ENCODE data around the gene SLC41A3. TPM values are rescaled to one million over a fixed set of nuclear protein-coding genes. Genes with fewer than 3 reads are reported as not detected.
"Not testable (repeated sequence)": the region's sequence is repeated elsewhere in the genome, so short reads cannot be mapped to it uniquely, and the experiment has no call there.

Gene SLC41A3
- total RNA-seq, 1 experiment from 2014 or later: 35.5 TPM

DNA sequence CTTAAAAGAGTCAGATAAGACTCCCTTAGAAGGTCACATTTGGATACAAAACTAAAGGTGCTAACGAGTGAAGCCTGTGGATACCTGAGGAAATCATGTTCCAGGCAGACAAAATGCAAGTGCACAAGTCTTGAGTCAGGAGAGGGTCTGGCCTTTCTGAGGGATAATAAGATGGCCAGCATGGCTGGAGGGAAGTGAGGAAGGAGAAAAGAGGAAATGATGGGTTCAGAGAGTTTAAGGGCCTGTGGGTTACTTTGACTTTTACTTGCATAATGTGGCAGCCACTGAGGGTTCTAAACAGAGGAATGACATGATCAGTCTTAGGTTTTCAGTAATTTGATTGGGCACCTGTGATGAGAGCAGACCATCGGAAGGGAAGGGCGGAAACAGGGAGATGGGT lies 118.4 kb downstream of the SLC41A3 start:
- Histone ChIP-seq H3K14ac (ENCODE audit: insufficient read depth, low read length) (no peak overlapping the region), H3K4me1 (ENCODE audit: insufficient read depth, low read length) (no peaks in the 10 kb centered on the region), H3K23ac (ENCODE audit: insufficient read length, low read depth, low read length) (no peak overlapping the region), H3K4ac (ENCODE audit: low read depth, low read length) (no peak overlapping the region), H3K79me1 (ENCODE audit: insufficient read depth, low read depth, low read length, poor library complexity, severe bottlenecking) (no peaks in the 10 kb centered on the region), H2BK120ac (ENCODE audit: low read depth, low read length, poor library complexity, severe bottlenecking) (no peak overlapping the region), H2BK20ac (ENCODE audit: low read depth, low read length, poor library complexity, severe bottlenecking) (no peak overlapping the region), H4K91ac (ENCODE audit: insufficient read length, low read depth, low read length) (no peak overlapping the region), H2BK5ac (ENCODE audit: insufficient read length, low read length) (no peak overlapping the region), H4K8ac (replicated peaks; ENCODE audit: insufficient read length, low read depth, low read length) (no peak overlapping the region), H3K27me3 (ENCODE audit: insufficient read depth, low read length) (peaks cover 4% of the 10 kb centered on the region; the same call in 1 of the 2 replicates), H3K27ac (ENCODE audit: insufficient read length, low read depth, low read length) (no peak overlapping the region), H3K9ac (ENCODE audit: extremely low read depth, insufficient read length, low read length) (no peak overlapping the region), H3K18ac (ENCODE audit: insufficient read length, low read depth, low read length) (no peak overlapping the region), H3T11ph (ENCODE audit: low read length) (no peak overlapping the region), H3K4me2 (ENCODE audit: insufficient read depth, insufficient read length, low read length) (no peak overlapping the region), H2AFZ (ENCODE audit: low read length) (no peak overlapping the region), H3K79me2 (ENCODE audit: insufficient read depth, low read length) (no peaks in the 10 kb centered on the region), H4K20me1 (ENCODE audit: control insufficient read depth, insufficient read depth, insufficient read length) (no peaks in the 10 kb centered on the region), H2BK15ac (ENCODE audit: low read depth, low read length) (no peak overlapping the region), H3K9me3 (ENCODE audit: control insufficient read depth, low read depth, low read length) (no peaks in the 10 kb centered on the region), H4K5ac (ENCODE audit: insufficient read length, low read depth, low read length) (no peak overlapping the region), H2AK5ac (ENCODE audit: insufficient read length, low read length) (no peak overlapping the region), H2BK12ac (ENCODE audit: insufficient read length, low read depth, low read length) (no peak overlapping the region), H3K56ac (ENCODE audit: insufficient read length, low read depth, low read length) (no peak overlapping the region), H3K23me2 (ENCODE audit: insufficient read length, low read depth, low read length, poor library complexity, severe bottlenecking) (no peaks in the 10 kb centered on the region)
- Mint-ChIP-seq H3K27ac (no peak overlapping the region), H3K4me3 (no peak overlapping the region), H3K36me3 (ENCODE audit: insufficient read depth in 1 of 3, low read depth in 3 of 3) (no peaks in the 10 kb centered on the region), H3K9me3 (no peaks in the 10 kb centered on the region), H3K4me1 (no peaks in the 10 kb centered on the region; a peak in 1 of 4 replicates), H3K27me3 (ENCODE audit: low read depth) (peaks cover 19% of the 10 kb centered on the region)
- DNase-seq: no peak
- WGBS (ENCODE audit: extremely low coverage, insufficient read length, low lambda C conversion rate): no CpG with 5 or more reads among the region's 3 CpGs
- TF ChIP-seq, protein P1, sequence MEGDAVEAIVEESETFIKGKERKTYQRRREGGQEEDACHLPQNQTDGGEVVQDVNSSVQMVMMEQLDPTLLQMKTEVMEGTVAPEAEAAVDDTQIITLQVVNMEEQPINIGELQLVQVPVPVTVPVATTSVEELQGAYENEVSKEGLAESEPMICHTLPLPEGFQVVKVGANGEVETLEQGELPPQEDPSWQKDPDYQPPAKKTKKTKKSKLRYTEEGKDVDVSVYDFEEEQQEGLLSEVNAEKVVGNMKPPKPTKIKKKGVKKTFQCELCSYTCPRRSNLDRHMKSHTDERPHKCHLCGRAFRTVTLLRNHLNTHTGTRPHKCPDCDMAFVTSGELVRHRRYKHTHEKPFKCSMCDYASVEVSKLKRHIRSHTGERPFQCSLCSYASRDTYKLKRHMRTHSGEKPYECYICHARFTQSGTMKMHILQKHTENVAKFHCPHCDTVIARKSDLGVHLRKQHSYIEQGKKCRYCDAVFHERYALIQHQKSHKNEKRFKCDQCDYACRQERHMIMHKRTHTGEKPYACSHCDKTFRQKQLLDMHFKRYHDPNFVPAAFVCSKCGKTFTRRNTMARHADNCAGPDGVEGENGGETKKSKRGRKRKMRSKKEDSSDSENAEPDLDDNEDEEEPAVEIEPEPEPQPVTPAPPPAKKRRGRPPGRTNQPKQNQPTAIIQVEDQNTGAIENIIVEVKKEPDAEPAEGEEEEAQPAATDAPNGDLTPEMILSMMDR (conservative IDR thresholded peaks at IDR 0.05): no peak

DNA sequence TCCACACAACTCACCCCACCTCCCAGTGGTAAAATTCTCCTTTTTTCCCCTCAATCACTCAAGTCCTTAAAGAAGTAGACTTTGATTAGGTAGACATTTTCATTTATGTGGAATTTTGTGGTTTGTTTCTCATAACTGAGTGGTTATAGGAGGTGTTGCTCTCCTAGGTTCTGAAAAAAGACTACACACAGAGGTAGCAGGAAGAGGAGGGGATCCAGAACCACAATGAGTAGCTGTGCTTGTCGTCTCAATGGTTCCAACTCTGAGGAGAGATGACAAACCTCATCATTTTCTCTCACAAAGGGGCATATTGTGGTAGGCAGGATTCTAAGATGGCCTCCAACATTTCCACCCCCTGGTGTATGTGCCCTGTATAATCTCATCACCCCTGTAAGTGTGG lies 120.1 kb downstream of the SLC41A3 start:
- not testable (repeated sequence) for H2AFZ ChIP-seq (ENCODE audit: low read length); H2AK5ac ChIP-seq (ENCODE audit: insufficient read length, low read length); H3K27ac ChIP-seq (ENCODE audit: insufficient read length, low read depth, low read length); H3K4me3 Mint-ChIP-seq; H3K14ac ChIP-seq (ENCODE audit: insufficient read depth, low read length); H3K27me3 ChIP-seq (ENCODE audit: insufficient read depth, low read length); H3K36me3 Mint-ChIP-seq (ENCODE audit: insufficient read depth in 1 of 3, low read depth in 3 of 3); H3K23me2 ChIP-seq (ENCODE audit: insufficient read length, low read depth, low read length, poor library complexity, severe bottlenecking); H3K4me1 ChIP-seq (ENCODE audit: insufficient read depth, low read length); H3K4me1 Mint-ChIP-seq; H2BK5ac ChIP-seq (ENCODE audit: insufficient read length, low read length); H3K9ac ChIP-seq (ENCODE audit: extremely low read depth, insufficient read length, low read length); H3K27me3 Mint-ChIP-seq (ENCODE audit: low read depth); H2BK15ac ChIP-seq (ENCODE audit: low read depth, low read length); H4K91ac ChIP-seq (ENCODE audit: insufficient read length, low read depth, low read length); H3K23ac ChIP-seq (ENCODE audit: insufficient read length, low read depth, low read length); H2BK20ac ChIP-seq (ENCODE audit: low read depth, low read length, poor library complexity, severe bottlenecking); H2BK12ac ChIP-seq (ENCODE audit: insufficient read length, low read depth, low read length); H3K79me1 ChIP-seq (ENCODE audit: insufficient read depth, low read depth, low read length, poor library complexity, severe bottlenecking); H3K4ac ChIP-seq (ENCODE audit: low read depth, low read length); H3K79me2 ChIP-seq (ENCODE audit: insufficient read depth, low read length); H3T11ph ChIP-seq (ENCODE audit: low read length); H4K8ac ChIP-seq (replicated peaks; ENCODE audit: insufficient read length, low read depth, low read length); H4K20me1 ChIP-seq (ENCODE audit: control insufficient read depth, insufficient read depth, insufficient read length); DNase-seq; H3K27ac Mint-ChIP-seq; H4K5ac ChIP-seq (ENCODE audit: insufficient read length, low read depth, low read length); H3K9me3 ChIP-seq (ENCODE audit: control insufficient read depth, low read depth, low read length); H2BK120ac ChIP-seq (ENCODE audit: low read depth, low read length, poor library complexity, severe bottlenecking); H3K9me3 Mint-ChIP-seq; H3K4me2 ChIP-seq (ENCODE audit: insufficient read depth, insufficient read length, low read length); H3K18ac ChIP-seq (ENCODE audit: insufficient read length, low read depth, low read length); H3K56ac ChIP-seq (ENCODE audit: insufficient read length, low read depth, low read length)
- no CpG with 5 or more reads among the region's 1 CpG for WGBS (ENCODE audit: extremely low coverage, insufficient read length, low lambda C conversion rate)
